Smooth muscle cell (in vitro differentiated cells): ENCODE results near the gene ADCY4. TPM values are rescaled to one million over a fixed set of nuclear protein-coding genes. Genes with fewer than 3 reads are reported as not detected.

Source experiments
- DNase-seq: peaks from one replicate; lab custom pipeline; 2025; ENCODE audit not compliant: unreplicated experiment; lab: John Stamatoyannopoulos, UW
- H2AFZ ChIP-seq: fragments of 200-600 bp; sonication (generic); 2 replicates; pipeline ENCODE4 v1.6.0; 2016; ENCODE audit warnings: antibody characterized with exemption, low read depth, mild to moderate bottlenecking
- H3F3A ChIP-seq: fragments of 200-600 bp; sonication (generic); 2 replicates; pipeline ENCODE4 v1.6.0; 2017; ENCODE audit warnings: antibody characterized with exemption, low read depth
- H3K27ac ChIP-seq: fragments of 200-600 bp; sonication (generic); 2 replicates; pipeline ENCODE4 v1.5.1; 2016; ENCODE audit warnings: low read depth, mild to moderate bottlenecking
- H3K27me3 ChIP-seq: fragments of 200-600 bp; sonication (generic); 2 replicates; pipeline ENCODE4 v1.6.1; 2016; ENCODE audit warnings: low read depth, mild to moderate bottlenecking
- H3K36me3 ChIP-seq: fragments of 200-600 bp; sonication (generic); 2 replicates; pipeline ENCODE4 v1.5.1; 2016; ENCODE audit warnings: low read depth
- H3K4me1 ChIP-seq: fragments of 200-600 bp; sonication (generic); 2 replicates; pipeline ENCODE4 v1.5.1; 2016; ENCODE audit warnings: low read depth
- H3K4me2 ChIP-seq: fragments of 200-600 bp; sonication (generic); 2 replicates; pipeline ENCODE4 v1.6.0; 2016; ENCODE audit warnings: mild to moderate bottlenecking
- H3K4me3 ChIP-seq: fragments of 200-600 bp; sonication (generic); 2 replicates; pipeline ENCODE4 v1.5.1; 2016; ENCODE audit warnings: mild to moderate bottlenecking
- H3K79me2 ChIP-seq: fragments of 200-600 bp; sonication (generic); 2 replicates; pipeline ENCODE4 v1.6.0; 2016; ENCODE audit warnings: low read depth, mild to moderate bottlenecking
- H3K9ac ChIP-seq: fragments of 200-600 bp; sonication (generic); 2 replicates; pipeline ENCODE4 v1.6.0; 2016; ENCODE audit warnings: low read depth
- H3K9me3 ChIP-seq: fragments of 200-600 bp; sonication (generic); replicated peaks from 2 replicates; pipeline ENCODE4 v1.5.1; 2016; ENCODE audit warnings: low read depth
- H4K20me1 ChIP-seq: fragments of 200-600 bp; sonication (generic); 2 replicates; pipeline ENCODE4 v1.6.0; 2016; ENCODE audit warnings: low read depth
- CTCF ChIP-seq: fragments of 200-600 bp; sonication (generic); IDR thresholded peaks from 2 replicates; pipeline ENCODE4 v1.5.1; 2017; ENCODE audit warnings: borderline replicate concordance, mild to moderate bottlenecking, antibody characterized with exemption; ENCODE audit not compliant: insufficient read depth, poor library complexity, severe bottlenecking
- WGBS: methylation state at CpG from one replicate; pipeline ENCODE4 v1.1.7; 2016; ENCODE audit warnings: low lambda C conversion rate; 5-methylcytosine and 5-hydroxymethylcytosine counted together
- polyA plus RNA-seq: library from polyadenylated mRNA; unstranded; fragments of >200 nt; fragmentation: Nextera tagmentation; extraction: Ambion mirVana; gene quantifications from 2 replicates; pipeline ENCODE4 v1.2.1, GENCODE V29; 2016
- total RNA-seq: library from RNA; depleted of rRNA; stranded (reverse); fragments of >200 nt; gene quantifications from 2 replicates; pipeline ENCODE4 v1.2.3, GENCODE V29; 2014

The ADCY4 gene
- total and polyA plus RNA-seq, 2 experiments from 2014 or later = 0.13 TPM; not detected in 1

- no peak overlapping the region for H3K27ac ChIP-seq
- no peak overlapping the region for H3K4me3 ChIP-seq
- no peaks in the 10 kb centered on the region for H3K4me1 ChIP-seq
- WGBS = 86% methylated on average over 6 of the region's 6 CpGs
- H3K9me3 ChIP-seq = no peaks in the 10 kb centered on the region
- H2AFZ ChIP-seq = no peak overlapping the region
- H3F3A ChIP-seq = no peaks in the 10 kb centered on the region
- H4K20me1 ChIP-seq = no peaks in the 10 kb centered on the region
- no peak overlapping the region for H3K4me2 ChIP-seq
- no peaks in the 10 kb centered on the region for H3K79me2 ChIP-seq
- H3K9ac ChIP-seq = no peak overlapping the region
- DNase-seq = no peak
- no peaks in the 10 kb centered on the region for H3K27me3 ChIP-seq
- no peak for TF ChIP-seq CTCF
- H3K36me3 ChIP-seq = no peaks in the 10 kb centered on the region
Measured at GRCh38 chr14:24280797-24281460, 53.9 kb downstream of the ADCY4 start.

- no peaks in the 10 kb centered on the region for H3K9me3 ChIP-seq
Measured at GRCh38 chr14:24279301-24280186, 55.3 kb downstream of the ADCY4 start.

GRCh38 chr14:24278424-24278823, 56.4 kb downstream of the ADCY4 start:
- Histone ChIP-seq H3K4me2 (no peak overlapping the region), H3K4me1 (no peaks in the 10 kb centered on the region), H3K27ac (no peak overlapping the region), H3K9me3 (no peaks in the 10 kb centered on the region), H3K36me3 (no peaks in the 10 kb centered on the region), H2AFZ (no peak overlapping the region), H3K4me3 (no peak overlapping the region), H3K9ac (no peak overlapping the region), H4K20me1 (no peaks in the 10 kb centered on the region), H3K79me2 (no peaks in the 10 kb centered on the region), H3F3A (no peaks in the 10 kb centered on the region), H3K27me3 (no peaks in the 10 kb centered on the region)
- no peak for TF ChIP-seq CTCF
- WGBS = 95% methylated on average over 5 of the region's 5 CpGs
- no peak for DNase-seq

More at GRCh38 chr14:24279301-24280186, 55.3 kb downstream of the ADCY4 start:
- Histone ChIP-seq H2AFZ (no peak overlapping the region), H3K27me3 (no peaks in the 10 kb centered on the region), H3K36me3 (no peaks in the 10 kb centered on the region), H4K20me1 (no peaks in the 10 kb centered on the region), H3K4me2 (no peak overlapping the region), H3K79me2 (no peaks in the 10 kb centered on the region), H3K4me1 (no peaks in the 10 kb centered on the region), H3K9ac (no peak overlapping the region), H3K4me3 (no peak overlapping the region), H3F3A (no peaks in the 10 kb centered on the region), H3K27ac (no peak overlapping the region)
- TF ChIP-seq CTCF = no peak
- DNase-seq = no peak
- 85% methylated on average over 11 of the region's 11 CpGs for WGBS
